Measurements from ENCODE around the gene AP2S1.
"Not testable (repeated sequence)": the region's sequence is repeated elsewhere in the genome, so short reads cannot be mapped to it uniquely, and the experiment has no call there.

AP2S1 gene

DNA sequence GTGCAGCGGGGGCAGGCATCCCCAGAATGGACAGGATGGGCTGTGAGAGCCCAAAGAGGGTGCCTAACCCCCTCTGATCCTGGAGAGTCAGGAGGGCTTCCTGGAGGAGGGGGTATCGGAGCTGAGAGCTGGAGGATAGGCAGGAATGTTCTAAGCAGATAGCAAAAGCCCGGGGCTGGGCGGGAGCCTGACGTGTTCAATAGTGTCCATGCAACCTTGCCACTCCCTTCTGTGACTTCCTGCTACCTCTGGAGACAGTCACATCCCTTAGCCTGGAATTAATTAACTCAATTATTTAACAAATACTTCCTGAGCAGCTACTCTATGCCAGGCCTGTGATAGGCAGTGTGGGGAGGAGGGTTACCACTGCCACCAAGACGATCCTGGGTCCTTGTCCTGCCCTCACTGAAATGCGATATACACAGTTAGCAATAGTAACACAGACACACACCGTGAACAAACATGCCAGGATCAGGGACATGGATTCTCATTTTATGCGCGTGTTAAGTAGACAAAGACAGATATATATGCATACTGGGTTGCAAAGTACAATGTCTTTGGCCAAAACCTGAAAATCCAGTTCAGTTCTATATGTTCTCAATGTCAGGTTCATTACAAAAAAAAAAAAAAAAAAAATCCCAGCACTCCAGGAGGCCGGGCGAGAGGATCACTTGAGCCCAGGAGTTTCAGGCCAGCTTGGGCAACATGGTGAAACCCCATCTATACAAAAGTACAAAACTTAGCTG is 10.7 kb downstream of the AP2S1 start:
- DNase-seq, result no peak

DNA sequence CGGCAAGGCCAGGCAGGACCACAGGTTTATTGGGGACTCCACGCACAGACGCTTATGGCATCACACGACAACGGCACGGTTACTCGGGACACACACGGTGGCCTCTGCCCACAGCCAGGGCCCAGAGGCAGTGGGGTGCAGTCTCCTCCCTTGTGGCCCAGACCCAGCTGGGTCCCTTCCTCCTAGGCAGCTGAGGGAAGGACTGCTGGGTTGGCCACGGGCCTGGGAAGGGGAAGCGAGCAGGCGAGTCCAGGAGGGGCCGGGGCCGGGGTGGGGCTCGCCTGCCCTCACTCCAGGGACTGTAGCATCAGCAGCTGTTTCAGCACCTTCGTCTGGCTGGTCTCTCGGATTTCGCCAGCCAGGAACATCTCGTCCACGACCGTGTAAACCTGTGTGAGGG is 12.5 kb downstream of the AP2S1 start:
- no peak for DNase-seq

DNA sequence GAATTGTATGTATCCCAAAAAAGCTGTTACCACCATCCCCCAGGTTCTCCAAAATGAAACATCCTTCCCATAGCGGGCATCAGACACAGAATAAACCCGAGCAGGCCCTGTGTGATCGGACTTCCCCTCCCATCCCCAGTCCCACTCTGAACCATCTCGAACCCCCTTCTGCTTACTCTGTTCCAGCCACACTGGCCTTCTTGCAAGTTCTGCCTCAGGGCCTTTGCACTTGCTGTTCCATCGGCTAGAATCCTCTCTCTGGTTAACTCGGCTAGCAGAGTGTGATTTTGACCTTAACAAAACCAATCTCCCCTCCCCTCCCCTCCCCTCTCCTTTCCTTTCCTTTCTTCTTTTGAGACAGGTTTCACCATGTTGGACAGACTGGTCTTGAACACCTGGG is 15.7 kb downstream of the AP2S1 start:
- DNase-seq, result no peak

DNA sequence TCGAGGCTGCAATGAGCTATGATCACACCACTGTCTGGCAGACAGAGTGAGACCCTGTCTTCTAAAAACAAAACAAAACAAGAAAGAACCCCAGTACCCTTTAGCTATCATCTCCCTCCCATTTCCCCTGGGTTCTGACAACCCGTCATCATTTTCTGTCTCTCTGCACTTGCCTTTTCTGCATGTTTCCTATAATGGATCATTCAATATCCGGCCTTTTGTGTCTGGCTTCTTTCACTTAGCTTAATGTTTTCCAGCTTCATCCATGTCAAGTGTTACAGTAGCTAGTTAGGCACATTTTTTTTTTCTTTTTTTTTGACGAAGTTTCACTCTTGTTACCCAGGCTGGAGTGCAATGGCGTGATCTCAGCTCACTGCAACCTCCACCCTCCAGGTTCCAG is 16.5 kb downstream of the AP2S1 start:
- DNase-seq, result no peak

DNA sequence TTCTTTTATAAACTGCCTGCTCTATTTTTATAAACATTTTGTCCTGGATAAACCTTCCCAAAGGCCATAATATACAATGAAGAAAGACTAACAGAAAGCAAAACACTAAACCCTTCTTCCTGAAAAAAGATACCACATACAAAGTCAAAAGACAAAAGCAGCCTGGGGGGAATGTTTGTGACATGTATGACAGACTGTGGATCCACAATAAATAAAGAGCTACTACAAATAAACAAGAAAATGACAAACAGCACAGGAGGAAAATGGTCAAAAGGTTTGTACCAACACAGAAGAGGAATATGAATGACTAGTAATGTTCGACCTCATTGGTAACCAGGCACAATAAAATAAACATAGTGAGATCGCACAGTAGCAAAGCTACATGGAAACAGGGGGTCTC is 19.8 kb downstream of the AP2S1 start:
- DNase-seq, result no peak

DNA sequence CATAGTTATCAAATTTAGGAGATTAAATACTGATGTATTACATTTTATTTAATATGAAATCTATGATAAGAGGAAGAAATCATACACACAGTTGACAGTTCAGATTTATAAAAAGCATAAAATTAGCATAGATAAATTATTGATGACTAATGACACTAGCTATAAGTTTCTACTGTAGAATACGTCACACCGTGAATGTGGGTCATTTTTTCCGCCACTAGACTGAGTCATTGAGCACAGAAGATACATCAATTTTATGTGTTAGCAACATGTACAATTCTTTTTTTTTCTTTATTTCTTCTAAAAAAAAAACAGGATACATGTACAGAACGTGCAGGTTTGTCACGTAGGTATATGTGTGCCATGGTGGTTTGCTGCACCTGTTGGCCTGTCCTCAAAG is 22.2 kb downstream of the AP2S1 start:
- no peak for DNase-seq

DNA sequence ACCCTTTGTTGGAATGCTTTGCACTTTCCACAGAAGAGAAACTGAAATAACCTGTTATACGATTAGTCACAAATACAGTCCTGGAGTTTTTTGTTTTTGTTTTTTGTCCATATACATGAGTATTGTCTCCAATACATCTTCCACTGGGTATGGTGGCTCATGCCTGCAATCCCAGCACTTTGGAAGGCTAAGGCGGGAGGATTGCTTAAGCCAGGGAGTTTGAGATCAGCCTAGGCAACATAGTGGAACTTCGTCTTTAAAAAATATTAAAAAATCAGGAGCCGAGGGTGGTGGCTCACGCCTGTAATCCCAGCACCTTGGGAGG is 25.0 kb downstream of the AP2S1 start:
- no peak for DNase-seq

DNA sequence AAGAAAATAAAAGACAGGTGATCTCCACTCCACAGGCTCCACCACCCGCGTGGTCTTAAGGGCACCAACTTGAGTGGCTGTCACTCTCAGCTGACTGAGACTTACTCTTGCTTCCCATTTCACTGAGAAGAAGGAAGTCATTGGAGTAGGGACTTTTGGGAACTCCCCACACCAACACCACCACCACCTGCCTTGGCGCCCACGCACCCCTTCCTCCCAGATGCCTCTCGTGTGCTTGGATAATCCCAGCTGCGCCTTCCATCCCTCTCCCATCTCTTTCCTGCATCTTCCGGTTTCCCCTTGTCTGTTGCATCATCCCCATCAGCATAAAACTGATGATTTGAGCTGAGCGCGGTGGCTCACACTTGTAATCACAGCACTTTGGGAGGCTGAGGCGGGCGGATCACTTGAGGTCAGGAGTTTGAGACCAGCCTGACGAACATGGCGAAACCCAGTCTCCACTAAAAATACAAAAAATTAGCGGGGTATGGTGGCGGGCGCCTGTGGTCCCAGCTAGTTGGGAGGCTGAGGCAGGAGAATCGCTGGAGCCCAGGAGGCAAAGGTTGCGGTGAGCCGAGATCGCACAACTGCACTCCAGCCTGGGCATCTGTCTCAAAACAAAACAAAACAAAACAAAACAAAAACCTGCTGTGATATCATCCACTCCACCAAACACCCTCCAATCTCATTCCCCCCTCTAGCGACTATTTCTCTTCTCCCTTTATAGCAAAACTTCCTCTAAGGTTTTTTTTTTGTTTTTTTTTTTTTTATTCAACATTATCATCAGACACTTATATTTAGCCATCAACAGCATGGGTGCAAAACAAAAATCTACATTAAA is 25.5 kb downstream of the AP2S1 start:
- DNase-seq, result no peak

DNA sequence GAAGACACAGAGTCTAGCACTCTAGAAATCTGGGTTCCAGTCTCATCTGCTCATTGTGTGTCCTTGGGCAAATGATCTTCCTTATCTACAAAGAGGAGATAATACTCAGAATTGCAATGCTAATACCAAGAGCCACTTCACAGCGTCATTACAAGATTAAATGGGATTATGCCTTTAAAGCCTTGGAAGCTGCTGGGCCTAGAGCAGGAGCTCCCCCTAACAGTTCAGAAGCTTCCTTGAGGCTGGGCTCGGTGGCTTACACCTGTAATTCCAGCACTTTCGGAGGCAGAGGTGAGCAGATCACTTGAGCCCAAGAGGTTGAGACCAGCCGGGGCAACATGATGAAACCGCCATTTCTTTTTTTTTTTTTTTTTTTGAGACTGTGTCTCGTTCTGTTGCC is 27.6 kb downstream of the AP2S1 start:
- no peak for DNase-seq

DNA sequence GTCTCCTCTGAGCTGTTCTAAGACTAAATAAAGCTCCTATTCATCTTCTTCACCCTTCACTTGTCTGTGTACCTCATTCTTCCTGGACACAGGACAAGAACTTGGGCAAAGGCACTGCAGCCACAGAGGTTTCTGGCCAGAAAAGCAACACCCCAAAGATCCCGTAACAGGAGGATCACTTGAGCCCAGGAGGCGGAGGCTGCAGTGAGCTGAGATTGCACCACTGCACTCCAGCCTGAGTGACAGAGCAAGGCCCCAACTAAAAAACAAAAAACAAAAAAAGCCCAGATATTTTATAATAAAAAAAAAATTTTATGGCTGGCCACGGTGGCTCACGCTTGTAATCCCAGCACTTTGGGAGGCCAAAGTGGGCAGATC is 28.2 kb downstream of the AP2S1 start:
- DNase-seq, result not testable (repeated sequence)

DNA sequence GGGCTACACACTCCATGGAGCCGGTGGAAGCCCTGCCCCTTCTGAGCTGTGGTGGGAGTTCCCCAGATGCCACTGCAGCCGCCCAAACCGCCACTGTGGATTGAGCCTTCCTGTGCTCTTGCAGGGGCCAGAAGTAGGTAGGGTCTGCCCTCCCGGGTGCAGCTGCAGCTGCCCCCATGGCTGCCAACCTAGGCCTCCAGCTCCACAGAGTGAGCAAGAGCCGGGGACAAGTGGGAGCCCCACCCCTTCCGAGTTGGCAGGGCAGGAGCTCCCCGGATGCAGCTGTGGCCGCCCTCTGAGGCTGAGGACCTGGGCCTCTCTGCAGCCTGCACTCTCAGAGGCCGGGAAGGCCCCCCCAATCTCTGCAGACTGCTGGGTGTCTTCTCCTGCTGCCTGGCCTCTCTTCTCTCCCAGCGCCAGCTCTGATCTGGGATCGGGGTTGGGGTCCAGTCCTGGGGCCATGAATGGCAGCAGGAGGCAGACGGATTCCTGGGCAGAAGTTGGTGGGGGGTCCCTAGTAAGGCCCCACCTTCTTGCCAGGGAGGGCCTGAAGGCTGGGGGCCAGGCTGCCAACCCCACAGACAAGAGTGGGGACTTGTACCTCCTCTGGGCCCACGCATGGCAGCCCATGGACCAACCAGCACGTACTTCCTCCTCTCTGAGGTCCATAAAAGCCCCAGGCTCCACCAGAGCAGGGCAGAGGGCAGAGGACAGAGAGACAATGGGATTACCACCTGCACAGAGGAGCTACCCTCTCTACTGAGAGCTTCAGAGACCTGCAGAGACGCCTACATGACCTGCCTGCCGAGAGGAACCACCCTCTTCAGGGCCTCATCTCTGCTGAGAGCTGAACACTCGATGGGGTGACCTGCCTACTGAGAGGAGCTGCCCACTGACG is 28.9 kb downstream of the AP2S1 start:
- no peak for DNase-seq

DNA sequence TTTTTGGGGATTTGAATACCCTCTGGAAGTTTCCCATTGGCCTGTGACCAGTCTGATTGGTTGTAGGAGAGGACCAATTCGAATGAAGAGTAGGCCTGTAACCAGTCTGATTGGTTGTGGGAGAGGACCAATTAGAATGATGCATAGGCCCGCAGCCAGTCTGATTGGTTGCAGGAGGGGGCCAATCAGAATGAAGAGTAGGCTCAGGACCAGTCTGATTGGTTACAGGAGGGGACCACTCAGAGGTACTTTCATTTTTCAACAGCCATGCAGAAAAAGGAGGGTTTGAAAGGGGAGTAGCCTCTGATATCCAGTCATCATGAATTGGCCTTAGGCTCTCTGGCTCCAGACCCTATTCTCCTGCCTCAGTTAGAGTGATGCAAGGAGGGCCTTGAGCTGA is 31.8 kb downstream of the AP2S1 start:
- no peak for DNase-seq

DNA sequence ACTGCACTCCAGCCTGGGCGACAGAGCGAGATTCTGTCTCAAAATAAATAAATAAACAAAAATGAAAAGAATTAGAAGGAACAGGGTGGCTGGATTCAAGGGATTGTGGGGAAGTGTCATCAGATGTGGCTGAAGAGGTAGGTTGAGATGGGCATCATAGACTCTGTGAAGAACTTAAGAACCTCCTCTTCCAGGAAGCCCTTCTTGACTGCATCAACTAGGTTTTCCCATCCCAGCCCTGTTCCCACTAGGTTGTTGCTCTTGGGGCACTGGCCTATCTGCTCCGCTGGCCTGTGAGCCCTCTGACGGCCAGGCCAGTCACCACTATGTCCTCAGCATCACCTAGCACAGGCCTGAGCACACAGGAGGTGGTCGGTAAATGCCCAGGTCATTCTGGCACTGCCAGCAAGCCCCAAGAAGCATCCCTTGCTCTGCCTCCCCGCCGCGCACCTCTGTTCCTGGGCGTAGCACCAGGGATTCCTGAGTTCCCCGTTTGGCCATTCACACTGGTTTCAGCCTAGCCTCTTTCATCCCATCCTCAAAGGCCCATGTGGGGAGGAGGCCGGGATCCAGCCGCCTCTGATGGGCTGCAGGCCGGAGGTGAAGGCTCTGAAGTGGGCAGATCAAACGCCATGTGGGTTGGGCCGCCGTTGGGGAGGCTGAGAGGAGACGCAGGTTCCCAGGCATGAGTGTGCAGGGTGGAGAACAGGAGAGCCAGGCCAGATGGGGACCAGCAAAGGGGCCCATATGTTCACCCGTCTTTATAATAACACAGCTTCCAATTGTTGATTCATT is 34.6 kb downstream of the AP2S1 start:
- DNase-seq, result peak; percentile 80

DNA sequence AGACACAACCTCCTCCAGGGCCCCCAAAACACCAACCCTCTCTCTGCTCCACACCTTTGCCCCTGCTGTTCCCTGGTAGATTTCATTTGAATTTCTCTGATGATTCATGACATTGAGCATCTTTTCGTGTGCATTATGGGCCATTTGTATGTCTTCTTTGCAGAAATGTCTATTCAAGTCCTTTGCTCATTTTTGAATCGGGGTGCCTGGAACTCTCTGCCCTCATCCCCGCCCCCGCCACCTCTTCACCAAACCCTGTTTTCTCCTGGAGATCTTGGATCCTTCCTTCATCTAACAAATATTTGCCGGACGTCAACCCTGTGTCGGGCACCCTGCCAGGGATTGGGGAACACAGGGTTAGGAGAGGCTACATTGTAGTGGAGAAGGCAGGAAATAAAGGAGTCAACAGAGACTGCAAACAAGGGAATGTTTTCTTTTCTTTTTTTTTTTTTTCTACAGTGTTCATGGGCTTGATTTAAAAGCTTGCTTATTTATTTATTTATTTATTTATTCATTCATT is 36.7 kb downstream of the AP2S1 start:
- no peak for DNase-seq

DNA sequence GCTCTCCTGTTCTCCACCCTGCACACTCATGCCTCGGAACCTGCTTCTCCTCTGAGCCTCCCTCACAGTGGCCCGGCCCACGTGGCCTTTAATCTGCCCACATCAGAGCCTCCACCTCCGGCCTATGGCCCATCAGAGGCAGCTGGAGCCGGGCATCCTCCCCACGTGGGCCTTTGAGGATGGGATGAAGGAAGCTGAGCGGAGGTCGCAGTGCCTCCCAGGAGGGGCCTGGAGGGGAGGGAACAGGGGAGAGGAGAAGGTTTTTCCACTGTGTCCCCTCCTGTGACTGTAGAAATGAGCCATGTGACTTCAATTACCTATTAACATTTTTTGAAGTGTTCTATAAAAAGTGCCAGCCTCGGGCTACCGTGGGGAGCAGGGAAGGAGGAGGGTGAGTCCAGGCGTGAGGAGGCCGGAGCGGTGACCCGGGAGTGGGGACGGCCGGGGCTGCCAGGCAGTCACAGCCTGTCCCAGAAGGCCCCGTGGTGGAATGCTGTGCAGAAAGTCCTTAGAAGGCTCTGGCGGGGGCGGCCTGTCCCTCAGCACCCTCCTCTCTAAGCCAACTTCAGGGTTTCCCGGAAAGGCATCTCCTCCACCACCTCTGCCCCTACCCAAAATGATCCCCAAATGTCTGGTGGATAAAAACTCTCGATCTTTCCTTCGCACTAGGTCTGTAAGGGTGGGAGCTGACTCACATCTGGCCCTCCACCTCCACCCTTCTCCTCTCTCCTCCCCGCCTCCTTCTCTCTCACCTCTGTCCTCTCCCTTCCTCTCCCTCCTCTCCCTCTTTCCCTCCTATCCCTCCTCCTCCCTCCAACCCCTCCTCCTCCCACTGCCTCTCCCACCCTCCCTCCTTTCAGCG is 37.4 kb downstream of the AP2S1 start:
- no peak for DNase-seq

DNA sequence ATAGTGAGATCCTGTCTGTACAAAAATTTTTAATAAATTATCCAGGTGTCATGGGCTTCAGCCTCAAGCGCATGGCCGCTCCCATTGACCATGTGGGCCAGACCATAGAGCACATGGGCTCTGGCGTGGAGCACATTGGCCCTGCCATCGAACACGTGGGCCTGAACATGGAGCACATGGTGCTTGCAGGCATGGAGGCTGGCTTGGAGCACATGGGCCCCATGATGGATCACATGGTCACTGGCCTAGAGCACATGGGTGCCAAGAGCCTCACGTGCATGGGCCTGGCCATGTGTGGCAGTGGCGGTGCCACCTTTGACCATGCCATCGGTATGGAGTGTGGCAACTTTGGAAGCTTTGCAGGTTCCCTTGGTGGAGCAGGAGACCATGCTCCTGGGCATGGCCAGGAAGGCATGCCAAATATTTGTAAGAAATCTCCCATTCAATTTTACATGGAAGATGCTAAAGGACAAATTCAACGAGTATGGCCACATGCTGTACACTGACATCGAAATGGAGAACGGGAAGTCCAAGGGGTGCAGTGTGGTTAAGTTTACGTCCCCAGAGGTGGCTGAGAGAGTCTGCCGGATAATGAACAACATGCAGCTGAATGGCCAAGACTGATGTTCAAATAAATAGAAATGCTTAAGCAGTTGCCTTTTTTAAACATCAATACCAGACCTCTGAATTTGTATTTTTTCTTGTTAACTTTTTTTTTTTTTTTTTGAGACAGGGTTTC is 40.9 kb downstream of the AP2S1 start:
- no peak for DNase-seq

DNA sequence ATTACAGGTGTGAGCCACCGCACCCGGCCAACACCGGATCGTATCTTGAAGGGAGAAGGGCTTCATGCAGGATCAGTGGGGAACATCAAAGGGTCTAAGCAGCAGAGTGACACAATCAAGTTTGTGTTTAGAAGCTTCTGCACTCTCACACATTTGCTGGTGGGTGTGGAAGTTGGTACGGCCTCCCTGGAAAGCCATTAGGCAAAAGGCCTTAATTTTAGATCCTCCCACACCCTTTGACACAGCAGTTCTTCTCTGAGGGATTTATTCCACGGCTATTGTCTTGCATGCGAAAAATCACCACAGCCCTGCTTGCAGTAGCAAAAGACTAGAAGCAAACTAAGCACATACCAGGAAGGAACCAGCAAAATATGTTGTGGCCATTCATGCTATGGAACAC is 44.0 kb downstream of the AP2S1 start:
- DNase-seq, result no peak

DNA sequence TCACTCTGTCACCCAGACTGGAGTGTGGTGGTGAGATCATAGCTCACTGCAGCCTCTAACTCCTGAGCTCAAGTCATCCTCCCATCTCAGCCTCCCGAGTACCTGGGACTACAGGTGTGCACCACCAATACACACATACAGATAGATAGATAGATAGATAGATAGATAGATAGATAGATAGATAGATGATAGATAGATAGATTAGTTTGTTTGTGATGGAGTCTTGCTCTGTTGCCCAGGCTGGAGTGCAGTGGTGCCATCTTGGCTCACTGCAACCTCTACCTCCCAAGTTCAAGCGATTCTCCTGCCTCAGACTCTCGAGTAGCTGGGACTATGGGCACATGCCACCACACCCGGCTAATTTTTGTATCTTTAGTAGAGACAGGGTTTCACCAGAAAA is 46.2 kb downstream of the AP2S1 start:
- not testable (repeated sequence) for DNase-seq

DNA sequence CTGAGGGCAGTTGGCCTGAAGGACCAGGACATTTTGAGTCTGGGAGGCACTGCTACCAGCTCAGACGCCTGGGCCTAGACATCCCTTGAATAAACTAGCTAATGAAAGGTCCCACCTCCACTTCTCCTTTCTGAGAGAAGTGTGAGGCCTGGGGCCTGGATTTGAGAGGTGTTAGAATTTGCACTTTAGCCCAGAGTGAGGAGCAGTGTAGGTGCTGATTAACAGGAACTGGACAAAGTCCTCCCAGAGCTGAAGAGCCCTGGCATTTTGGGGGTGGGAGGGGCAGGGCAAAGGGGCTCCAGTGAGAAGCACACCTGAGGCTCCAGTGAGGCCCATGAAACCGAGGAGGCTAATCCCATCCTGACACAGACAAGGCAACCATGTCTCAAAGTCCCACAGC is 47.1 kb downstream of the AP2S1 start:
- DNase-seq, result no peak

DNA sequence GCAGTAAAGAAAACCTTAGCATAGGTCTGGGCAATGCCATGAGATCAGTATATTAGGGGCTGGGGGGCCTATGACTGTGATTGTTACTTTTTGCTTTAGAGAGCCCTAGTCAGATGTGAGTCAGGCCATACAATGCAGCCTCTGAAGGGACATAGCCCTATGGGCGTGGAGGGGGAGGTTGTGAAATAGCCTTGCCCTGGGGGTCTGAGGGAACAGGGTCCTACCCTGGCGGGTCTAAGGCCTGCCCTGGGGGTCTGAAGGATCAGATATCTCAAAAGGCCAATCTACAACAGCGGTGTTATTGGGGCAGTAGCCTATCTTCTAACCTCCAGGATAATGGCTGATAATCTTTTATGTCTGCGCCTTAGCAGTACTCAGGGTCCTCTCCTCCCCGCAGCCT is 48.5 kb downstream of the AP2S1 start:
- no peak for DNase-seq

DNA sequence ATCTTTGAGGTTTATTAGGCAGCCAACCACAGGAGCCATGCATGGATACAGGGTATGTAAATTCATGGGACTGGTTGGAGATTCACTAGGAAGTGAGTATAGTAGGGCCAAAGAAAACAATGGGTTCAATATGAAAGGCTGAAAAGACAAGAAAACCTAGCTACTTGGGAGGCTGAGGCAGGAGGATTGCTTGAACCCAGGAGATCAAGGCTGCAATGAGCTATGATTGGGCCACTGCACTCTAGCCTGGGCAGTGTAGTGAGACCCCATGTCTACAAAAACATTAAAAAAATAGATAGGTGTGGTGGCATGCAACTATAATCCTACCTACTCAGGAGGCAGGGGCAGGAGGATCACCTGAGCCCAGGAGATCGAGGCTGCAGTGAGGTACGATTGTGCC is 51.9 kb downstream of the AP2S1 start:
- DNase-seq, result no peak
